Vagina (tissue), 2 donors: ENCODE data around the gene KLHL22.

Source experiments
- CTCF ChIP-seq, 3 experiments: fragments of 450-650 bp in 2 of 3; fragments of 200-600 bp in 1 of 3; sonication (generic) in 1 of 3; IDR thresholded peaks; one replicate each; pipeline ENCODE4 v1.5.1; 2017 to 2019; ENCODE audit warnings: antibody characterized with exemption in 3 of 3, mild to moderate bottlenecking in 2 of 3, moderate library complexity in 2 of 3
- POLR2A ChIP-seq, 2 donors: fragments of 450-650 bp; IDR thresholded peaks; one replicate each; pipeline ENCODE4 v1.6.1; 2017; ENCODE audit warnings: antibody characterized with exemption in 2 of 2, mild to moderate bottlenecking in 2 of 2, moderate library complexity in 2 of 2
- POLR2AphosphoS5 ChIP-seq, 2 donors: sonication (generic); formaldehyde crosslinking; IDR thresholded peaks; one replicate each; pipeline ENCODE4 v1.9.0; 2017; ENCODE audit warnings: antibody characterized with exemption in 2 of 2, mild to moderate bottlenecking in 2 of 2, low read depth in 1 of 2; ENCODE audit not compliant: insufficient read depth in 1 of 2

DNA sequence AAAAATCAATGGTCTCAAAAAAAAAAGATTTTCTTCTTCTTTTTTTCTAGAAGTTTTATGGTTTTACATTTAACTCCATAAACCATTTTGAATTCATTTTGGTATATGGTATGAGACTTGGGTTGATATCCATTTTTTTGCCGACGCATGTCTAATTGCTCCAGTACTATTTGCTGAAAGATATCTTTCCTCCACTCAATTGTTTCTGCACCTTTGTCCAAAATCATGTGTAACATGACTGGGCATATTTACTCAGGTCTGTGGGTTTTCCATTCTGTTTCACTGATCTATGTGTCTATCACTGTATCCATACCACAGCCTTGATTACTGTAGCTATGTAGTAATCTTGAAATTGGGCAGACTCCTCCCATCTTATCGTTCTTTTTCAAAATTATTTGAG is 42.4 kb downstream of the KLHL22 start:
- TF ChIP-seq CTCF (IDR thresholded peaks at IDR 0.05) (no peak), POLR2AphosphoS5 (IDR thresholded peaks at IDR 0.05; ENCODE audit: insufficient read depth in 1 of 2, low read depth in 1 of 2) (no peak), POLR2A (IDR thresholded peaks at IDR 0.05) (no peak)
